OCI-LY1 (cell line): ENCODE results near the gene CARNS1.

Source experiments
- CTCF ChIP-seq: fragments of 200-600 bp; sonication (generic), shearing (Covaris generic); IDR thresholded peaks from 2 replicates; pipeline ENCODE4 v1.5.1; 2017; ENCODE audit warnings: mild to moderate bottlenecking, antibody characterized with exemption, low read length, moderate library complexity, mixed read lengths
- EZH2 ChIP-seq: fragments of 200-600 bp; sonication (generic), shearing (Covaris generic); IDR thresholded peaks from 2 replicates; pipeline ENCODE4 v1.8.0; 2017; ENCODE audit warnings: borderline replicate concordance, mixed run types, mild to moderate bottlenecking, antibody characterized with exemption, low read length, moderate library complexity, mixed read lengths

GRCh38 chr11:67410984-67411784 lies 4.3 kb upstream of the CARNS1 start:
- TF ChIP-seq EZH2: no peak
- TF ChIP-seq CTCF: no peak
